ENCODE results near the gene PPFIA2.

Gene PPFIA2

DNA sequence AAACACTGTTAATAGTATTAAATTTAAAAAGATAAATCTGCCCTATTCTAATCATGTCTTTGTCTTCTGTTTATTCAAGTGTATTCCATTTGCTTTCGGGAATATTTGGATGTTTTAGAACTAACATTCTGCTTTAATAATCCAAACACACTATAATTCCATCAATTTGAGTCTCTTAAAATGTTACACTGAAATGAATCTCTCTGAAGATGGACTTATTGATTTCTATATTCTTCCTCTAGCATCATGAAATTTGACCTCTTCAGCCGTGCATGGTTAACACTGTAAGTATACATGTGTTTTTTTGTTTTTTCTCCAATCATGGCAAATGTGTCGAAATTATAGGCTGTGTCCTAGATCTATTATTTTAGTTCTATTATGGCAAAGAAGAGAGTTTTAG lies 342.1 kb downstream of the PPFIA2 start:
- no peak for DNase-seq

DNA sequence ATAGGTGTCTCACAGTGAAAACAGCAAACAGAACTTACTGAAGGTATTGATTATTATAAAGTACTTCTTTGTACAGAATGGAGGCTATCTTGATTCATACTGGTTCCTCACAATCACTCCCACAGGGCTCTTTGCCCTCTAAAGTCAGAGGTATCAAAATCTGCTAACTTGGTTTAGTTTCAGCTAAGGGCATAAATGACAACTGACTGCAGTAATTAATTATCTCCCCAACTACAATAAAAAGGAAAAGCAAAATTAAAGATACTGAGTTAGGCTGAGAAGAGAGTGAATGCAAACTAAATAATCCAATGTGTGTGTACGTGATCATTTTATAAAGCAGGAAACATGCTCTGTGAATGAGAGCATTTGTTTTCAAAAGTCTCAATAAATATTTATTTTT lies 342.6 kb downstream of the PPFIA2 start:
- DNase-seq: no peak

DNA sequence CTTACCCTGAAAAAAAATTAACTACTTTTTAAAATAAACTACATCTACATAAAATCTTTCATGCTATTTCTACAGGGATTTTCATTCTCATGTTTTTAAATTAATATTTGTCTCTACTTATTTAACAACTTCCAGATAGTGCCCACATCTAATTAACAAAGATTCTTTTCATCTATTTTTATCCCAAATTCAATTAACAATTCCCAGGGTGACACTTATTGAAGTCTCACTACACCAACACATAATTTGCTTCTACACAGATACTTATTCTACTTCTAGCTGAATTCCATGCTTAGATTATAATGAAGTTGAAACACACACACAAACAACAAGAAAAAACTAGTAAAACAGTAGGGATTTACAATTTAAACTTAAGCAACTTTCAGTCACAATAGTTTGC lies 344.7 kb downstream of the PPFIA2 start:
- no peak for DNase-seq

DNA sequence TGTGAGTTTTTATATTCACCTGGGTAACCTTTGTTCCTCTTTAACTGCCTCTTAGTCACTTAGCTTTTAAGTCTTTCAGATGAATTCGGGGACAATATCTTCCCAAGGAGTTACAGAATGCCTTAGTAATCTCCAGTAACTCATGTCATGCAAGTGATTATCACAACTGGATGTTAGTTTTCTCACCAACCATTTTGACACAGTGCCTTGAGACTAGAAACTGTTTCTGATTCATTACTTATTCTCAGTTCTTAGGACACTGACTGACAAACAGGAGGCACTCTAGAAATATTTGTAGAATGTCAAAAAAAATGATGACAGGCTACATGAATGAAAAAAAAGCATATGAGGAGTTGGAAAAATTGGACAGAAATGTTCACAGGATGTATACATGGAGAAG lies 346.2 kb downstream of the PPFIA2 start:
- no peak for DNase-seq

DNA sequence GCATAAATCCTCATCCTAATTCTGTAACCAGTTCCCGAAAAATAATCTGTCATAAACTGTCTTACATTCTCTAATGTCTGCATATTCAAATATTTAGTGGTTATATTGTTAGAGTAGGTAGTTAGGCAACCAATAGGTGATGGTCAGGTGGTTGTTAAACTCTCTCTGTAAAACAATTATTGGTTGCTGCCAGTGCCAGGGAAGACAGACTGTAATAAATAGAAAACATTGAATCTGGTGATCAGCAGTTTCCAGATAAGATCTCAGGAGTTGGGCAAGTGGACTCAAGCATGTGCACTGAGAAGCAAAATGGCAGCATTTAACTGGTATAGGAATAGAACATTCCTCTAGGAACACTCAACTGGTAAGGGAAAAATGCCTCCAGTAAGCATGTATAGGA lies 355.8 kb downstream of the PPFIA2 start:
- no peak for DNase-seq

DNA sequence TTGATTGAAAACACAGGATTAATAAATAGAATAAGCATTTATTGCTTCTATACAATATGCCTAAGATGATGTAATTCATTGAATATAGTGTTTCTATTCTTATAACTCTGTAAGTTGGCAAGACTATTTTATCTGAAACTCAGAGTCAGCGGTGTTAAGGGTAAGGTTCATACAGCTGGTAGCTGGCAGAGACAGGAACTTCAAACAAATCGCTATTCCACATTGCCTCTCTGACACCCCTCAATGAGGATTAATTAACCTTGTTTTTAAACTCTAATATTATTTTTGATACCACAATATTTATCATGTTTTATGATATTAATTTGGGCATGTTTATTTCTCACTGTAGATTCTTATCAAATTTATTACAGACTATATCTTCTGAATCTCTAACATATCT lies 357.9 kb downstream of the PPFIA2 start:
- no peak for DNase-seq

DNA sequence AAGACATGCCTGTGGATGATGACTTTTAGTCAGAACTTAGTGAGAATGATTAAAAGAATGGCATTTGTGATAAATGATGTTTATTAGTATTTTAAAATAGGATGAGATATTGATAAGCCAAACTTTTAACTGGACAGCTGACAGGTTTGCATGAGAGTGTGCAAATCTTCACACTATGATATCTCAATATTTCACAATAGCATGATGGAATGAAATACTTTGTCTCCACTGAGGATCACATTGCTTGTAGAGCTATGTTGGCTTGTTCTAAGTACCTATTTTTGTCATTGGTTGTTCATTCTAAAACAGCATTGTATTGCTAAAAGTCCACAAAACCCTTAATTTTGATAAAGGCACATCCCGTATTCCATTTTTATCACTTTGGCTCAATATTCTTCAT lies 359.1 kb downstream of the PPFIA2 start:
- no peak for DNase-seq

DNA sequence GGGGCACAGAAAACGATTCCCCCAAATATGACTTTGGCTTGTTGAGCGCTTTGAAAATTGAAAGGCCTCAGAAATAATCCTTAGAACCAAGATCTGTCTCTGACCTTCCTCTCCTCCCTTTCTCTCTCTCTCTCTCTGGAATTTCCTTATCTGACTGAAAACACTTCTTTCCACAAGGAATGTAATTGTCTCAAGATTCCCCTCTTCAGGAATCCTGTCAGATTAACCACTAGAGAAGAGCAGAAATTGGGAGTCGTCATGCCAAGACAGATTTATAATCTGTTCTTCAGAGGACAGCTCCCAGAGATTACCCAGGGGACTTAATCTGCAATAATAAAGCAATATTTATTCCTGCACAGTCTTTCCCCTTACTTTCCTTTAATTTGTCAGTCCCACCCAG lies 363.7 kb downstream of the PPFIA2 start:
- DNase-seq: no peak

DNA sequence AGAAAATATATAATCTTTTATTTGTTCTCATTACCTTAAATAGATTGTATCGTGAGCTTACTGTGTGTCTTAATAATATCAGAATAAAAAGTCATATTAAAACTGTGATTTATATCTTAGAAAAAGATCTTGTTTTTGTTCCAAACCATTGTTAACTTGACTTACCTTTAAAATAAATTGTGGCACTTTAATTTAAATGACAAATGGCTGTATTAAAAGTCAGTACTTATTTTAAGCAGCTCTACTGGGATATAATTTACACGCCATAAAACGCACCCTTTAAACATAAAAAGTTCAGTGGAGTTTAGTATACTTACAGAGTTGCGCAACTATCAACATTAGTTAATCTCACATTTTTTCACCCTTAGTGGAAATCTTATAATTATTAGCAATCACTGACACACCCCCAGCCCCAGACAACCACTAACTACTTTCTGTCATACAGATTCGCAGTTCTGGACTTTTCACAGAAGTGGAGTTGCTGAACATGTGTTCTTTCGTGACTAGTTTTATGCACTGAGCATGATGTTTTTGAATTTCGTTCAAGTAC lies 369.5 kb downstream of the PPFIA2 start:
- DNase-seq: no peak

DNA sequence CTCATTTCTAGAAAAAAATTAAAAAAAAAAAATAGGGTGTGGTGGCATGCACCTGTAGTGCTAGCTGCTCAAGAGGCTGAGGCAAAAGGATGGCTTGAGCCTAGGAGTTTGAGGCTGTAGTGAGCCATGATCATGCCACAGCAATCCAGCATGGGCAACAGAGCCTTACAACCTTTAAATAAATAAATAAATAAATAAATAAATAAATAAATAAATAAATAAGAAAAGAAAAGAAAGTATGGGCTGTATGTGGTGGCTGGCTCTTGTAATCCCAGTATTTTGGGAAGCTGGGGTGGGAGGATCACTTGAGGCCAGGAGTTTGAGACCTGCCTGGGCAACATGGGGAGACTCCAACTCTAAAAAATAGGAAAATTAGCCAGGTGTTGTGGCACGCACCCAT lies 373.0 kb downstream of the PPFIA2 start:
- no peak for DNase-seq

DNA sequence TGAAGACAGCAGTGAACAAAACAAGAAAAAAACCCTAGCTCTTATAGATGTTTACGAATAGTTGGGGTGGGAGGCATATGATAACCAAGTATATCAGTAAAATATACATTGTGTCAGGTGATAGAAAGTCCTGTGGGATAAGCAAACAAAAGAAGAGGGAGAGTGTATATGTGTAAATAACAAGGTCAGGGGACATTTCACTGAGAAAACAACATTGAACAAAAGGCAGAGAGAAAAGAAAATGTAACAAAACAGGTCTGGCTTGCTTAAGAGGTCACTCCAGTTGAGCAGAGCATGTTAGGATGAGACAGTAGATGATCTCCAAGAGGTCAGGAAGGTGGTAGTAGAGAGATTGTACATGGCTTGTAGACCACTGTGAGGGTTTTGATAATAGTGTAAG lies 377.2 kb downstream of the PPFIA2 start:
- DNase-seq: no peak

DNA sequence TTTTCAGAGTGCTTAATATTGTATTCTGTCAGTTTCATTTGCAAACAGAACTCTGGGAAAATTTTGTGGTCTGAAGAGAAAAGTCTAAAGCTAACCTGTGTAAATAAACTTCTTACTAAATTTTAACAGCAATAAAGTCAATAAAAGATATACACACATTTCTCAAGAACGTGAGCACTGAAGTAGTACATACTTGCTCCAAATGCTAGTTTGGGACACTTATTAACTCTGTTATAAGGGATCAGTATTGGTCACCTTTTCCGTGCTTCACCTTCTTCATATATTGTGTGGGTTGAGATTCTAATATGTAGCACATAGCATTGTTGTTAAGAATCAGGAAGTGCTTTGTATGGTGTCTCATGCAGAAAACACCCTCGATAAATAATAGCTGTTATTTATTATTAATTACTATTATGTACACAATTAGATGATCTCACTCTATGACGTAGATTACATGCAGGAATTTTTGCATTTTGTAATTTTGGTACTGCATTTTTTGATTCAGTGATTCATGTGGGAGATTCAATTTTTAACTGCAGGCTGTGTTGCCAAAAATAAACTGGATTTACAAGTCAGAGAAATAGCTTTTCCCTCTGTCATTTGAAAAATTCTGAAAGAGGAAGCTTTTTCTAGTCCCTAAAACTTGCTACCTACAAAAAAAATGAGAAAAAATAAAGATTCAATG lies 380.4 kb downstream of the PPFIA2 start:
- no peak for DNase-seq

DNA sequence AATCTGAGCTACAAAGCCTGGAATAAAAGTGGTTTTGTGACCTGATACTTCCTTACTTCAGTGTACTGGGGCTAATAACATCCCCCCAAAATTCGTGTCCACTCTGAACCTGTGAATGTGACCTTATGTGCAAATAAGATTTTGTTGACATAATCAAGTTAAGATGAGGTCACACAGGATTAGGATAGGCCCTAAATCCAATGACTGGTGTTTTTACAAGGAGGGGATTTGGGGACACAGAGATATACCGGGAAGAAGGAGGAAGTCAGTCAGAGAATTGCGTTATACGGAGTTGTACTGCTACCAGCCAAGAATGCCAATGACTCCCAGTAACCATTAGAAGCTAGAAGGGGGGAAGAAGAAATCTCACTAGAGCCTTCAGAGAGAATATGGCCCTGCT lies 381.4 kb downstream of the PPFIA2 start:
- DNase-seq: no peak

DNA sequence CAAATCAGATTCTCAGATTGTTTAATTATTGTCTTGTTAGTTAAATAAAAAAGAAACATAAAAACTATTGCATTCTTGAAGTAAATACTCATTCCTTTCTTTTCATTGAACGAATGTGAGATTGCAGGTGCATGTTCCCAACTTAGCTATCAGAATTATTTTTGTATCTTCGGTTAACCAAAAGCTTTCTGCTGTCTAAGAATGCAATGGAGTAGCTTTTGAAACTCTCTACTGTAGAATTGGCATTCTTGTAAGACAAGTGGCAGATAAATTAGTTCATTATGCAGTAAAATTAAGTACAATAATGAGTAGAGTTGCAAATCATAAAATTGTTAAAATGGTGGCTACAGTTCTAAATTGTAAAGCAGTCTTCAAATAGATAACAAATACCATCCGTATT lies 383.2 kb downstream of the PPFIA2 start:
- DNase-seq: no peak

DNA sequence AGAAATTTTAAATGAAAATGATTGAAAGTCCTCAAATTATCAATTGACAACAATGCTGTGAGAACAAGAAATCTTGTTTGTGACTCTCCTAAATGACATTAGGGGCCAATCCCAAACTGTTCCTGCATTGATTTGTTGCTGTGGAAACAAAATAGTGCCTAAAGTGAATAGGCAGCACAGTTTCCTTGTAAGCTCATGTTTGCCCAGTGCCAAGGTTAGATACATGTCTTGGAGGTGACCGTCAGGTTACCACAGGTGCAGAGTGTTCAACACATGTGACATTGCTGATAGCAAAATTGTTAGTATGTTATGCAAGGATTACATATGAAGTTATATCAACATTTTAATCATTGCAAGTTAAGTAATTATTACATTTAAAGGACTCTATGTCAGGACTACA lies 388.7 kb downstream of the PPFIA2 start:
- no peak for DNase-seq

DNA sequence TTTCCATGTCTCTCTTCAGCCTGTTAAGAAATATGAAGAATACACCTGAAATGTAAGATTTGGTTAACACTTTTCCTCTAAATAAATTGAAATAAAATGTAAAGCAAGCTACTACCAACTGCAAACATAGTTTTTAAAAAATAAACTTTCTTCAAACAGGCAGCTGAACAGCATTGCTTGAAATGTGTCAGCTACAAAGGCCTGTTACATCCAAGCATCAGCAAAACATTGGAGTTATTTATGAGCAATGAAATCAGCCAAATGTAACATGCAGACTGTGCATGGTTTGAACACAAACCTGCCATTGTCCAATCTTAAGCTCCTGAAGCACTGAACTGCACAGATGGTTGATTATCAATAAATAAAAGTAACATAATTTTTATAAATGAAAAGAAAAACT lies 390.0 kb downstream of the PPFIA2 start:
- no peak for DNase-seq

DNA sequence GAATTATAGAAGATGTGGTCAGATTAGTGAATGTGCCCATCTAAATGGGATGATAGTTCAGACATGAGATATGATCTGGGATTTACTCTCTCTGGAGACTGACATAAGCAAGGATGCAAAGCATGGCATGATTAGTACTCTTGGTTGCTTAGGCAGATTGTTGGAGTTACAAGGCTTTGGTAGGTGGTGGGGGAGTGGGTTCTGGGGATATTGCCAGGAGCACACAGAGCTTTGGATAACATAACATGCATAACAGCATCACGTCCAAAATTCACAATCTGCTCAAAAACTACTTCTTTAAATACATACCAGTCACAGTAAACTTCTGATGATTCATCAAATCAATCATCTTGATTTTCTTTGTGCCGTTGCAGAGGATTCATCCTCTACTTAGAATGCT lies 393.9 kb downstream of the PPFIA2 start:
- DNase-seq: no peak

DNA sequence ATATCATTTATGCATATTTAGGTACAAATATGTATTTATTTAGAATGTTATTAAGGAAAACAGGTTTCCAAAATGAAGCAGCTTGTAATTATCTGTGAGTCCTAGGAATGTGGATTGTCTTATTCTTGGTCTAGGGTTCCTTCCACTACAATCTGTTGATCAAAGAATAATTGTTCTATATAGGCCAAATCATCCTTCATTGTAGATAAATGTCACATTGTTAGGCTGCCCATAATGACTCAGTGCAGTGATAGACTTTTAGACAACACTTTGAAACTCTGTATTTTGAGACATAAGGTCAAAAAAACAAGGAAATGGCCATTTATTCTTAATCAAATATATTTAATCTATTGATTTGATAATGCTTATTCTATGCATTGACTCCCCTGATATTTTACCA lies 398.2 kb downstream of the PPFIA2 start:
- DNase-seq: no peak

DNA sequence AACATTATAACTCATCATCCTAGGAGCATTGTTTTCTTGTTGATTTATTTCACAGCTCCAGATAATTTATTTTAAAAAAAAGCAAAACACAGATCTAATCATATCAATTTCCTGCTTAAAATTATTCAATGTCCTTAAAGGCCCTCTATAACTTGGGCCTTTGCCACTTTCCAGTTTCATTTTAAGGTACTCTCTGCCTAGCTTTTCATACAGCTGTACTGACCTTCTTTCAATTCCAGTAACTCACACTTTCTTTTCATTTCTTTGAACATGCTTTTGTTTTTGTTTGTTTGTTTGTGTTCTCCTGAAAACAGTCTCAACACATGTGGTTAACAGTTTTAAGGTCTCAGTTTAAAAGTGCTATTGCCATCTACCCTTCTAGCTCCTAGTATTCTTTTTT lies 399.4 kb downstream of the PPFIA2 start:
- no peak for DNase-seq

DNA sequence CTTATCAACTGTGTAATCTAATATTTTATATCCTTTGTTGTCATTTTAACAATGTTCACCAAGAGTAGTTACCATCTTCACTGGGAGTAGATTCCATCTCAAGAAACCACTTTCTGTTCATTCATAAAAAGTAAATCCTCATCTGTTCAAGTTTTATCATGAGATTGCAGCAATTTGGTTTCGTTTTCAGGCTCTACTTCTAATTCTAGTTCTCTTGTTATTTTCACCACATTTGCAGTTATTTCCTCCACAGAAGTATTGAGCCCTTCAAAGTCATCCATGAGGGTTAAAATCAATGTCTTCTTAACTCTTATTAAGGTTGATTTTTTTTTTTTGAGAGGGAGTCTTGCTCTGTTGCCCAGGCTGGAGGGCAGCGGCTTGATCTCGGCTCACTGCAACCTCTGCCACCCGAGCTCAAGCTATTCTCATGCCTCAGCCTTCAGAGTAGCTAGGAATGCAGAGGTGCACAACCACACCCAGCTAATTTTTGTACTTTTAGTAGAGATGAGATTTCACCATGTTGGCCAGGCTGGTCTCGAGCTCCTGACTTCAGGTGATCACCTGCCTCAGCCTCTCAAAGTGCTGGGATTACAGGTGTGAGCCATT lies 404.7 kb downstream of the PPFIA2 start:
- DNase-seq: no peak

DNA sequence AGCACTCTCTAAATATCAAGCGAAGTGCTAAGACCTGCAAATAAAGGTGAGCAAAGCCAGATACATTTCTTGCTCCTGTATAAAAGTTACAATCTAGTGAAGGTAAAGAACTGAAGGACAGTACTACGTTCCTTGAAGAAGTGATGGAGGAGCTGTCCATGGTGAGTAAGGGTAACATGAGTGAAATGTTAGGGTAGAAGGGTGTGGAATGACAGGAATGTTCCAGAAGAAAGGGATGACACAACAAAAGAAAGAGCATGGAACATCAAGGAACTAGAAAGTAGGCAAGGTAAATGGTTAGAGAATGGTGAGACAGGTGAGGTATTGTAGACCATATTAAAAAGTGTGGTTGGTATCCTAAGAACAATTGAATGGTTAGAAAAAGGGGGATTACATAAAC lies 408.8 kb downstream of the PPFIA2 start:
- DNase-seq: no peak

DNA sequence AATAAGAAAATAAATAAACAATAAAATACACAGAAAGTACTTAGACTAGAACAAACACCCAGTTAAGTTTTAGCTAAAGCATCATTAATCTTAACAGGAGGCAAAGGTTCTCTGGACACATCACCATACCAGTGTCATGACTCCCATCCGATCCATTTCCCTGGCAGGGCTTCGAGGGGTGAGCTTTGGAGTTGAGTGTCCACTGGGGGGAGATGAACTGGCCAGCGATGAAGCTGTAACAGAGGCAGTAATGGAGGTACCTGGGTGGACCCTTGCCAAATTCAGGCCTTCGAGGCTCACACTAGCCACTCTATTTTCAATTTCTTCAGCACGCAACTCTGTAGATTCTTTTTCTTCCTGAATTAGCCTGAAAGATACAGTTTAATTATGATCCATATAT lies 411.7 kb downstream of the PPFIA2 start:
- no peak for DNase-seq

DNA sequence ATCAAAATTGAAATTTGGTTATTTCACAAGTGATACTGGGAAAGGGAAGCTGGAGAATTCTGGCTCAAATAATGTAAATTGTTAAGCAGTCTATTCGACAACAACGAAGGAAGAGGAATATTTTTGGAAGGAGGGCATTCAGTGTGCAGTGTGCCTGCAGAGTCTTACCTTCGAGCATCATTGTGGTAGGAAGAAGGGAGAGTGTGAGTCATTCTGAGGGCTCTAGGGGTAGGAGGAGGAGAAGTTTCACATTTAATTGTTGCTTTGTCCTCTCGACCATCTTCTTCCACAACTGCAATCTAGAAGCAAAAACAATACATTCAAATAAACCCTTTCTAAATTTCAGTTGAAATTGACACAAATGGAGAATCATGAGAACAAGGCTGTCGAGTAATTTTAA lies 418.2 kb downstream of the PPFIA2 start:
- no peak for DNase-seq

DNA sequence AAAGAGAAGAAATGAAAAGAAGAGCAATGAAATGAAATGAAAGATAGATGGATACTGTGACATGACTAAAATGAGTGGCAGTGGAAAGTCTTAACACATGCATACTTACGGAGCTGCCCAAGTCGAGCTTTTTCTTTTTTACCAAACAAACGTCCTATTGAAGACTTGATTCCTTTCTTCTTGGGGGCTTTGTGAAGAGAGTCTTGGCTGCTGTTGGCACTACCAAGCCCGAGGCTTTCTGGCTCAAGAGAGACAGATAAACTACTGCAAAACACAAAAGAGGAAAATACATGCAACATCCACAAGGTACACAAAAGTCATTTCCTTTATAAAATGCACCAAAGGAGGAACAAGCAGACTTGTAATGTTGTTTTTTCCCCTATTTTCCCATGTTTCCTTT lies 420.1 kb downstream of the PPFIA2 start:
- no peak for DNase-seq

DNA sequence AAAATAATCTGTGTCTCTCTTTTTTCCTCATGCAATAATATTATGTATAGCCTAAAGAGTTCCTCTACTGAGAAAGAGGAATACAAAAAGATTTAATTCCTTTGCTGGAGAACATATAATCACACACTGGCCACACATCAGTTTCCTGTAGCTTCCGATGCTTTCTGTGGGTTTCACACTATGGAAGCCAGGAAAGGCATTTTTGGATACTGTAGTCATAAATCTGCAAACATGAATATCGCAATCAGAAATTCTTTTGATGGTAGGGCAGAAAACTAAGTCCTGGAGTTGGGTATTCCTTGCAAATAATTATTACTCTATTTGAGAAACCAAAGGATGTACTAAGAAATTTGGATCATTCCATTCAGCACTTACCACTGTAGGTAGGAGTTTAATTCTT lies 421.3 kb downstream of the PPFIA2 start:
- DNase-seq: no peak
